Amniotic stem cell (primary cell): ENCODE measurements around the gene MVB12B.

ENCODE experiments used
- DNase-seq: peaks from one replicate; lab custom pipeline; 2025; lab: John Stamatoyannopoulos, UW

The MVB12B gene

GRCh38 chr9:126494746-126495145 lies 168.1 kb downstream of the MVB12B start:
- DNase-seq = no peak

DNA sequence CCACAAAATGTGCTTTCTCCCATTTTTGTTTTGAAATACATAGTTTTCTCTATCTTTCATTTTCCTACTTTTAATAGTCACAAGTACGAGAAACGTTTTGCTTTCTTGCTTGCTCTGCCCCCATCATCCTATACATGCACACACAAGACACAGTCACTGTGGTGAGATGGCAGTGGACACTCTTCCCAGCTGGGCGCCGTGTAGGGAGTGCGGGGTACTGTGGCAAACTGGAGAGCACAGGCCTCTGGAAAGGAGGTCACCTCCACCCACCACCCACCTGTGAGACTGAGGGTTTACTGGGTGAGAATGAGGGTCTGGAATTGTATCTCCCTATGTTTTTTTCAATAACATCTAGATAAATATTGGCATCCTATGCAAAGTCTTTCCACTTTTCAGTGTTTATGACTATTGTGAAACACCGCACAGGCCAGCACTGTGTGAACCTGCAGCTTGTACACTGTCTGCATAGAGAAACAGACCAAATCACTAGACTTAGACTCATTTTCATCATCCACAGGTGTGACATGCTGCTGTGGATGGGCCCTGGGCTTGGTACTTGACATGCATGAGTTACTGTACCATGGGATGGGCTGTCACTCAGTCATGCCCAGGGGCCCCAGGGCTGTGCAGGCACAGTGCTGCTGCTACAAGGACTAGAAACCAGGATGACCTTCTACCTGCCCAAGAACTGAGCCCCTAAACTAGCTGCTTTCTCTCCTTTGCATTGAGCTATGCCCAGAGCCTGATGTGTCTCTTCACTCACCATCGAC lies 169.0 kb downstream of the MVB12B start:
- DNase-seq = no peak

DNA sequence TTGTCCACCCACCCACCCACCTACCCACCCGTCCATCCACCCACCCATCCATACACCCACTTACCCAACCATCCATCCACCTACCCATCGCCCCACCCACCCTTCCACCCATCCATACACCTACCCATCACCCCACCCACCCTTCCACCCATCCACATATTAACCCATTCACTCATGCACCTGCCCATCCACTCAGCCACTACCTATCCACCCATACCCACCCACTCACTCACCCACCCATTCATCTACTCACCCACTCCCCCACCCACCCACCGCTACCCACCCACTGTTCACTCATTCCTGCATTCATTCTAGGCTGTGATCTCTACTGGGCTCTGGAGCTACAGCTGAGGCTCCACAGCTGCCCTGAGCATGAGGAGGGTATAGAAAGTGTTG lies 169.6 kb downstream of the MVB12B start:
- DNase-seq = no peak

- DNase-seq = no peak
Measured at GRCh38 chr9:126496781-126497659, 170.4 kb downstream of the MVB12B start.

DNA sequence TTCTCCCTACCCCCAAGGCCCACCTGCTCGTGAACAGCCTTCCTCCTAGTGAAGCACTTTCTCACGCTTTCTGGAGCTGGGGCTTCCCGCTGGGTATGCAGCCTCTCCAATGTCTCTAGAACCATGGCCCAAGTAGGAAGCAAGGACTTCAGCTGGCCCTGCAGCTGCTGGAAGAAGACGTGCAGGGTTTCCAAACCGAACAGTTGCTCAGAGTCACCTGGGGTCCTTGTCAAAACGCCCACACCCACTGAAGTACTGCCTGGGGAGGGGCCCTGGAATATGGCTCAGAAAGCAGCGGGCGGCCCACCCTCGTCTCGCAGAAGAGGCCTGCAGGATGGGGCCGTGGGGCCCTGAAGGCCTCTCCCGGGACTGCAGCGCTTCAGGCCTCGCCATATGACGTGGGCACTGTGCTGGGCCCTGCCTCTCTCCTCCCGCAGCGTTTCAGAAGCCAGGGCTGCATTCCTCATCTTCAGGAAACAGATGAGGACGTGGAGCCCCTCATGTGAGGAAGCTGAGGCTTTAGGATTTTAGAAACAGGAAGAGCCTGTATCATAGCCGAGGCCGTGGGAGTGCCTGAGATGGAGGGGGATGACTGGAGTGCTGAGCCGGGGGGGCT lies 171.1 kb downstream of the MVB12B start:
- no peak for DNase-seq

- no peak for DNase-seq
Measured at GRCh38 chr9:126498331-126498730, 171.7 kb downstream of the MVB12B start.

- DNase-seq = peak; percentile 26
Measured at GRCh38 chr9:126499005-126499910, 172.6 kb downstream of the MVB12B start.

- DNase-seq = no peak
Measured at GRCh38 chr9:126499911-126500599, 173.4 kb downstream of the MVB12B start.

DNA sequence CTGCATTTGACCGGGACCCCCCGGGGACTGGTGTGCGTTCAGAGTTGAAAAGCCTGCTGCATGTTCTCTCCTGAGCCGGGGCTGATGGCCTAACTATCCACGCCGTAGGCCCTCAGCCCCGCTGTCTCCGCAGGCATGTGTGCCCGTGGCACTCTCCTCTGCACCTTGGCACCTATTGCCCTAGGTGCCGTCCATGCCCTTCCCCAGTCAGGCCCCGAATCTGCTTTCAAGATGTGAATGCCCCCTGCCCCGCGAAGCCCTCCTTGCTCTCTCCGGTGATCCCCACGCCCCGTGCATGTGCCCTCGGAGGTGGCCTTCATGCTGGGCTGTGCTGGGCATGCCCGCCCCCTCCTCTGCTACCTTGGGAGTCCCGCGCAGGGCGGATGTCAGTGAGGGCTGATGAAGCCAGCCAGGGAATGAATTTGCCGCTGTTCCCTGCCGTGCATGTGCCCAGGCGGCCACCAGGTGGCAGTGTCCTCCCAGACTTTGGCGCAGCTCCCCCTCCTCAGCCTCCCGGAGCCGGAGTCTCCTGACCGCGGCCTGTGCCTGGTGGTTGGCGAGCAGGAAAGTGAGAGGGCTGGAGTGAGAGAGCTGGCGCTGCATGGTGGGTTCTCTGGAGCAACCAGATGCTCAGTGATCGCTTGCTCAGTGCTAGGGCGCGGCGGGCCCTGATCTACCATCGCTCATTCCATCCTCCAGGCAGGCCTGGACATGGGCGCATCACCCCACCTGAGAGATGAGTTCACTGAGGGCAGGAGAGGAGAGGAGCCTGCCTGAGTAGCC lies 174.2 kb downstream of the MVB12B start:
- peak; percentile 35 for DNase-seq

DNA sequence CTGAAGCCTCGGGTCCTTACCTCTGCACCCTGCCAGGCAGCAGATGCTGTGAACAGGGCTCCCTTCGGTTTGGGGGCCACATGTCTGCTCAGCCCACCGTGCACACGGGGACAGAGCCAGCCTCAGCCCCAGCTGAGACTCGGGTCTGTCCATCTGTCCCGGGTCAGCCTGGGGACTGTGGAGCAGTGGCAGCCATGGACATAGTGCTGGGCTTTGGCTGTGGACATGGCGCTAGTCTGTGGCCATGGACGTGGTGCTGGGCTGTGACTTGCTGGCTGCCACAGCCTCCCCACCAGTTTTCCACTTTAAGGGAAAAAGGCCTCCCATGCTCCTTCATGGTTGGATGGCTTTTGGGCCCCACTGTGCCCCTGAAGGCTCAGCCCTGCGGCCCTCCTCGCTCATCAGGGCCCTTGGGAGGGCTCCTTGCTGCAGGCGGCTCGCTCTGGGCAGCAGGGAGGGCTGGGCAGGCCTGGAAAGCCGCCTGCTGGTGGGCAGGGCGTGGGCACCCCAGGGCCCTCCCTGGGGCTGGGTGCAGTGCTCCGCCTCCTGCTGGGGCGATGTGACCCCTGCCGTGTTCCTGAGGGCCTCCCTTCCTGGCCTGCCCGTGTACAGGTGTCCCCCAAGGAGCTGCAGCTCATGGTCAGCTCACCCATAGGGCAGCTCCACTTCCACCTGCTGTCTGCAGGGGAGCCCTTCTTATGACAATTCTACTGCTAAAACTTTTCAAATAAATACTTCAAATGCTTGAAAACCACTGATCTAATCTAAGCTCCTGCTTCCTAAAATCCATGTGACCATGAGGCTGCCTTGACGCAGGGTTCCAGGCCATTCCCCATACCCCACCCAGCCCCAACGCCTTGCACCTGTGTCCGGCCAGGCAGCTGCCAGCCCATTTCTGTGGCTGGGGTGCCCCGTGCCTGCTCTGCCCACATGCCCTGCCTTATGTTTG lies 175.0 kb downstream of the MVB12B start:
- DNase-seq = no peak

- DNase-seq = no peak
Measured at GRCh38 chr9:126502417-126503332, 176.0 kb downstream of the MVB12B start.

GRCh38 chr9:126503333-126504085 lies 176.9 kb downstream of the MVB12B start:
- no peak for DNase-seq

DNA sequence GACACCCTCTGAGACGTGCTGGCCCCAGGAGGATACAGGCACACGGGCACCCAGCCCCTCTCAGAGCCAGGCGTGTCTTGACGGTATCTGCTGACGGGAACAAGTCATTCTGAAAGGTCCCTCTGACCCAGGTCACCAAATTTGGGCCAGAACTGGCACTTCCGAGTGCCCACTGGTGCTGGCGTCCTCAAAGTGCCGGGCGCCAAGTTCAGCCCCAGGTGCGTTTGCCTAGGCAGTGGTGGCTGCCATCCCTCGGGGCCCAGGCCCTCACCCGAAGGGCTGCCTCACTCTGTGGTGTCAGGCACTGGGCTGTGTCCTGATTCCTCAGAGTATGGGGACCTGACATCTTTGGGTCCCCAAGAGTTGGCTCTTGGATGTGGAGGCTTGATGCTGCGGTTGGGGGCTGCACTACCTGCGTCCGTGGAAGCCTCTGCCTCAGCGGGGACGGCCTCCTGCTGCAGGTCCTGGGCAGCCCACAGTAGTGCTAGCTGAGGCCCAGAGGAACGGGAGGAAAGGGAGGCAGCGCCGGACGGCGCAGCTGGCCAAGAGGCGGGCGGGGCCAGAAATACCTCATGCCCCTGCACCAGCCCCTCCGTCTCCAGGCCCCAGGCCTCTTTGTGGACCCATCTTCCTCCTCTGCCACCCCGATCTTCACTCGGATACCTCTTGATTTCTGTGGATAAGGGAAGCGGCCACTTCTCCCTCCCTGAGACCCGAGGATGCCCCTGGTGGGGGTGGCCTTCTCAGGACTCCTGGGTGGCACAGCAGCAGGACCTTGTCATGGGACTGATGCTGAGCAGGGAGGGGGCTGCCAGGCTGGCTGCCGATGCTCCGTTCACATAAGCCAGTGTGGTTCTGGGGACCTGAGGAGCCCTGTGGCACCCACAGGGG lies 177.7 kb downstream of the MVB12B start:
- DNase-seq = no peak

- no peak for DNase-seq
Measured at GRCh38 chr9:126504977-126505455, 178.4 kb downstream of the MVB12B start.

DNA sequence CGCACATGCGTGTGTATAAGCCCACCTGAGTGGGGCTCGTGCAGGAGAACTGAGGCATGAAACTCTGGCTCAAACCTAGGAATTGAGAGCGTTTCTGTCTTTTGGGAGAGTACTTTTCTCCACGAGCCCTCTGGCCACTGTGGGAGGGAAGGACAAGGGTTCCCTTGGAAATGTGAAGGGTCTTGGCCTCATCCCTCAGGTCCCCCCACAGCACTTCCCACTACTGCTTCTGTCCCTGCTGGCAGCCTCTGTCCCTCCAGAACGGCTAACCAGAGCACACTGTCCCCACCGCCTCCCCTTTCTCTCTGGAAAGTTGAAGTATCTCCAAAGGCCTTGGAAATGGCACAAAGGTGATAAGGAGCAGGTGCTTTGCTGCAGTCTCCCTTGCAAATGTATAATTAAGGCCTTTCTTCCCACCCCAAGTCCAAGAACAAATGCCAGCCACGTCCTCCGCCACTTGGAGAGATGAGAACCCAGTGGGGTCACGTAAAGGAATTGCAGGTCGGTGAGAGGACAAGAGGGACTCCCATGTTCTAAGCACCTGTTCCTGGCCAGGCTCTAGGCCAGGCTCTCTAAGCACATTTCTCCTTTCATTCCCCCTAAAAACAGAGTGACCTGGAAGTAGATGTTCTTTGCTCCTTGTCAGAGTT lies 179.2 kb downstream of the MVB12B start:
- no peak for DNase-seq
